HG03378 (cell line): ENCODE results near the gene PDSS1.

Source experiments
- ATAC-seq: cut with Tn5 transposase; IDR thresholded peaks from one replicate; pipeline ENCODE4 v1.9.1; 2021; ENCODE audit warnings: mild to moderate bottlenecking, moderate library complexity; ENCODE audit not compliant: unreplicated experiment

Gene PDSS1

DNA sequence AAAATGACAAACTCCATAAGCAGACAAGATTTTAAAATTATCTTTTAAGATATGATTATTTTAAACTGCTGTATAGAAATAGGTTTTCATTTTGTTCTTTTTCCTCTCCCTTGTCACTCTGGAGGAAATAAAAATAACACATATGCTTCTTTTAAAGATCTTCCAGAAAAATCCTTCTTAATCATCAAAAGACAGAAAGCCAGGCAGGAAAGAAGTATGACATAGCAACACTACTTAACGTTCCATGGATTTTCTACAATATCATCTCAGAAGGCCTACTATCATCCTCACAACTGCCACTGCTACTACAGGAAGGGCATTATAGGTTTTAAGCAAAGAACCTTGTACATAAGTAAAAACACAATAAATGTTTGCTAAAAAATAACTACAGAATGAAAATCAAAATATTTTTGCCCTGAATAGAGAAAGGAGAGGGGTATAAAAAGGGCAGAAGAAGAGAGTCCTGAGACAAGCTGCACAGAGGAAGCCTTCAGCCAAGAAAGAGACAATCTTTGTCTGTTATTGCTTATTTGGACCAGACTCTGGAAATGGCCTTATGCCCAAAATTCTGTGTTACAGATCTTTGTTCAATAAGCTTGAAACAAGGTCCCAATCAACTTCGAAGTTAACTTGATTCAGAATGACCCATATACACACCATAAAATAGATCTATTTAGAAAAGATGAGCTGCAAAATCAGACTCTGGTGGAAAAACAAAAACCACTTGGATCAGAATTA is 95.4 kb downstream of the PDSS1 start:
- no peak for ATAC-seq
